Keratinocyte (primary cell): ENCODE measurements around the gene LGALS4. TPM values are rescaled to one million over a fixed set of nuclear protein-coding genes. Genes with fewer than 3 reads are reported as not detected.

Source experiments
- DNase-seq: peaks from one replicate; pipeline ENCODE4 v3.0.0-alpha.2; 2011; ENCODE audit warnings: low read depth, missing footprints, low spot score
- FAIRE-seq: peaks from 2 replicates; lab custom pipeline; 2011; peaks lifted over from hg19 to GRCh38; lab: Jason Lieb, UNC
- H2AFZ ChIP-seq: 2 replicates; pipeline ENCODE4 v1.6.0; 2012; ENCODE audit warnings: low read length, control low read depth, inconsistent platforms; ENCODE audit not compliant: control insufficient read depth
- H3K27ac ChIP-seq: 2 replicates; pipeline ENCODE4 v1.5.1; 2011; ENCODE audit warnings: low read length; ENCODE audit not compliant: control insufficient read depth, insufficient read depth
- H3K27me3 ChIP-seq: 3 replicates; pipeline ENCODE4 v1.6.0; 2011; ENCODE audit warnings: low read length; ENCODE audit not compliant: control insufficient read depth, insufficient read depth; ENCODE audit errors: extremely low read depth
- H3K36me3 ChIP-seq, 2 experiments: 2 replicates in 1 of 2; 3 replicates in 1 of 2; pipeline ENCODE4 v1.5.1; 2011; ENCODE audit warnings: low read length in 2 of 2, mild to moderate bottlenecking in 1 of 2; ENCODE audit not compliant: control insufficient read depth in 2 of 2, insufficient read depth in 2 of 2; ENCODE audit errors: extremely low read depth in 1 of 2
- H3K4me1 ChIP-seq: 3 replicates; pipeline ENCODE4 v1.5.1; 2011; ENCODE audit warnings: low read length; ENCODE audit not compliant: control insufficient read depth, insufficient read depth; ENCODE audit errors: extremely low read depth
- H3K4me2 ChIP-seq: 3 replicates; pipeline ENCODE4 v1.6.0; 2011; ENCODE audit warnings: low read depth, low read length; ENCODE audit not compliant: control insufficient read depth, insufficient read depth; ENCODE audit errors: extremely low read depth
- H3K4me3 ChIP-seq, 3 experiments: fragments of 200-600 bp in 1 of 3; sonication (generic) in 1 of 3; 2 replicates in 2 of 3; 3 replicates in 1 of 3; pipeline ENCODE4 v1.5.1; 2011 to 2016; ENCODE audit warnings: low read length in 3 of 3, mild to moderate bottlenecking in 3 of 3, control low read depth in 2 of 3, inconsistent platforms in 1 of 3, low read depth in 1 of 3, mixed read lengths in 1 of 3, mixed run types in 1 of 3, moderate library complexity in 1 of 3; ENCODE audit not compliant: control insufficient read depth in 2 of 3, insufficient read depth in 2 of 3; ENCODE audit errors: extremely low read depth in 1 of 3
- H3K79me2 ChIP-seq: 2 replicates; pipeline ENCODE4 v1.6.0; 2012; ENCODE audit warnings: low read length; ENCODE audit not compliant: control insufficient read depth, insufficient read depth
- H3K9ac ChIP-seq: 3 replicates; pipeline ENCODE4 v1.6.0; 2011; ENCODE audit warnings: low read length; ENCODE audit not compliant: control insufficient read depth, insufficient read depth; ENCODE audit errors: extremely low read depth
- H3K9me1 ChIP-seq: 3 replicates; pipeline ENCODE4 v1.6.0; 2011; ENCODE audit warnings: low read length; ENCODE audit not compliant: control insufficient read depth, insufficient read depth; ENCODE audit errors: extremely low read depth
- H3K9me3 ChIP-seq: 2 replicates; pipeline ENCODE4 v1.5.1; 2012; ENCODE audit warnings: low read depth, low read length; ENCODE audit not compliant: control insufficient read depth
- H4K20me1 ChIP-seq: 3 replicates; pipeline ENCODE4 v1.6.0; 2011; ENCODE audit warnings: low read length; ENCODE audit not compliant: control insufficient read depth, insufficient read depth; ENCODE audit errors: extremely low read depth
- EZH2 ChIP-seq: IDR thresholded peaks from one replicate; pipeline ENCODE4 v1.6.1; 2012; ENCODE audit warnings: inconsistent platforms, mild to moderate bottlenecking, low read length, moderate library complexity
- dilution Hi-C: fragments of 300-500 bp; cut with MboI; formaldehyde crosslinking; loops from one replicate; pipeline ENCODE4 v1.7.0; 2020; ENCODE audit warnings: low sequenced_read_pairs; ENCODE audit not compliant: extremely low pct_ligation_motif_present
- polyA plus RNA-seq, 5 experiments: library from polyadenylated mRNA; depleted of rRNA in 3 of 5; stranded (reverse) in 3 of 5; stranded (forward) in 1 of 5; unstranded in 1 of 5; fragments of >200 nt; gene quantifications; 1 replicate in 1 of 5; 2 replicates in 3 of 5; 3 replicates in 1 of 5; pipeline versions ENCODE4 v1.2.1 to v1.2.3, GENCODE V29; 2011 to 2012; ENCODE audit warnings: missing spikeins in 2 of 5, low read depth in 1 of 5, low replicate concordance in 1 of 5
- TF ChIP-seq, protein P1 (sequence below), 3 experiments: IDR thresholded peaks in 1 of 3; conservative IDR thresholded peaks in 1 of 3; optimal IDR thresholded peaks in 1 of 3; 2 replicates in 2 of 3; 3 replicates in 1 of 3; pipeline versions ENCODE3 to v1.5.1; 2011; ENCODE audit warnings: low read length in 3 of 3, mild to moderate bottlenecking in 3 of 3, moderate library complexity in 2 of 3, control low read depth in 1 of 3, inconsistent platforms in 1 of 3; ENCODE audit not compliant: insufficient read depth in 2 of 3; ENCODE audit errors: extremely low read depth in 1 of 3

The LGALS4 gene
- polyA plus RNA-seq, 1 donor (not counting 4 experiments of a cell fraction or from before 2014, with no cell fraction given), result 0.13 TPM

GRCh38 chr19:38796154-38796553, 16.6 kb downstream of the LGALS4 start:
- H3K4me3 ChIP-seq, result no peak overlapping the region
- FAIRE-seq, result no peak
- H3K36me3 ChIP-seq, result no peaks in the 10 kb centered on the region
- no peak for DNase-seq
- no peaks in the 10 kb centered on the region for H3K9me3 ChIP-seq
- no peak overlapping the region for H3K4me2 ChIP-seq
- no peaks in the 10 kb centered on the region for H4K20me1 ChIP-seq
- no peak overlapping the region for H2AFZ ChIP-seq
- no peaks in the 10 kb centered on the region for H3K9me1 ChIP-seq
- peaks cover 27% of the 10 kb centered on the region for H3K4me1 ChIP-seq
- dilution Hi-C loops, result no loop called here
- H3K27ac ChIP-seq, result no peak overlapping the region
- H3K79me2 ChIP-seq, result no peaks in the 10 kb centered on the region
- TF ChIP-seq EZH2, result no peak
- TF ChIP-seq, protein P1, sequence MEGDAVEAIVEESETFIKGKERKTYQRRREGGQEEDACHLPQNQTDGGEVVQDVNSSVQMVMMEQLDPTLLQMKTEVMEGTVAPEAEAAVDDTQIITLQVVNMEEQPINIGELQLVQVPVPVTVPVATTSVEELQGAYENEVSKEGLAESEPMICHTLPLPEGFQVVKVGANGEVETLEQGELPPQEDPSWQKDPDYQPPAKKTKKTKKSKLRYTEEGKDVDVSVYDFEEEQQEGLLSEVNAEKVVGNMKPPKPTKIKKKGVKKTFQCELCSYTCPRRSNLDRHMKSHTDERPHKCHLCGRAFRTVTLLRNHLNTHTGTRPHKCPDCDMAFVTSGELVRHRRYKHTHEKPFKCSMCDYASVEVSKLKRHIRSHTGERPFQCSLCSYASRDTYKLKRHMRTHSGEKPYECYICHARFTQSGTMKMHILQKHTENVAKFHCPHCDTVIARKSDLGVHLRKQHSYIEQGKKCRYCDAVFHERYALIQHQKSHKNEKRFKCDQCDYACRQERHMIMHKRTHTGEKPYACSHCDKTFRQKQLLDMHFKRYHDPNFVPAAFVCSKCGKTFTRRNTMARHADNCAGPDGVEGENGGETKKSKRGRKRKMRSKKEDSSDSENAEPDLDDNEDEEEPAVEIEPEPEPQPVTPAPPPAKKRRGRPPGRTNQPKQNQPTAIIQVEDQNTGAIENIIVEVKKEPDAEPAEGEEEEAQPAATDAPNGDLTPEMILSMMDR (optimal IDR thresholded peaks at IDR 0.05 in 1 of 3, IDR thresholded peaks at IDR 0.05 in 1 of 3, conservative IDR thresholded peaks at IDR 0.05 in 1 of 3; ENCODE audit: extremely low read depth in 1 of 3, insufficient read depth in 2 of 3, low read length in 3 of 3), result no peak
- no peaks in the 10 kb centered on the region for H3K27me3 ChIP-seq
- no peak overlapping the region for H3K9ac ChIP-seq

DNA sequence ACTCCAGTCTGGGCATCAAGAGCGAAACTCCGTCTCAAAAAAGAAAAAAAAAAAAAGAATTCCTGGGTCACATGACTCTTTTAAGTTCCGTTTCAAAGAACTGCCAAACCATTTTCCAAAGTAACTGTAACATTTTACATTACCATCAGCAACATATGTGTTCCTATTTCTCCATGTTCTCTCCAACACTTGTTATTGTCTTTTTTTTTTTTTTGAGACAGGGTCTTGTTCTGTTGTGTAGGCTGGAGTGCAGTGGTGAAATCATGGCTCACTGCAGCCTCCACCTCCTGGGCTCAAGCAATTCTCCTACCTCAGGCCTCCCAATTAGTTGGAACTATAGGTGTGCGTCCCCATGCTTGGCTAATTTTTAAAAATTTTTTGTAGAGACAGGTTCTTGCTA, 17.2 kb downstream of the LGALS4 start:
- TF ChIP-seq, protein P1 (optimal IDR thresholded peaks at IDR 0.05 in 1 of 3, IDR thresholded peaks at IDR 0.05 in 1 of 3, conservative IDR thresholded peaks at IDR 0.05 in 1 of 3; ENCODE audit: extremely low read depth in 1 of 3, insufficient read depth in 2 of 3, low read length in 3 of 3), result no peak
- TF ChIP-seq EZH2, result no peak
- no peaks in the 10 kb centered on the region for H3K36me3 ChIP-seq
- H3K4me3 ChIP-seq, result no peak overlapping the region
- no peaks in the 10 kb centered on the region for H3K27me3 ChIP-seq
- no peak overlapping the region for H2AFZ ChIP-seq
- H3K4me1 ChIP-seq, result peaks cover 27% of the 10 kb centered on the region
- no peaks in the 10 kb centered on the region for H3K9me1 ChIP-seq
- no peak overlapping the region for H3K9ac ChIP-seq
- H4K20me1 ChIP-seq, result no peaks in the 10 kb centered on the region
- no peak for DNase-seq
- H3K27ac ChIP-seq, result no peak overlapping the region
- no peak overlapping the region for H3K4me2 ChIP-seq
- H3K9me3 ChIP-seq, result no peaks in the 10 kb centered on the region
- dilution Hi-C loops, result no loop called here
- no peaks in the 10 kb centered on the region for H3K79me2 ChIP-seq
- no peak for FAIRE-seq
